GM20000 (cell line): ENCODE measurements around the gene ANO4.

Experiments used
- DNase-seq: peaks from one replicate; pipeline ENCODE4 v3.0.0; 2012; ENCODE audit warnings: low spot score
- TF ChIP-seq, protein P1 (sequence below): IDR thresholded peaks from 2 replicates; pipeline ENCODE4 v1.5.1; 2012; ENCODE audit warnings: mild to moderate bottlenecking, control low read depth; ENCODE audit errors: extremely low read depth, missing control alignments

The ANO4 gene

DNA sequence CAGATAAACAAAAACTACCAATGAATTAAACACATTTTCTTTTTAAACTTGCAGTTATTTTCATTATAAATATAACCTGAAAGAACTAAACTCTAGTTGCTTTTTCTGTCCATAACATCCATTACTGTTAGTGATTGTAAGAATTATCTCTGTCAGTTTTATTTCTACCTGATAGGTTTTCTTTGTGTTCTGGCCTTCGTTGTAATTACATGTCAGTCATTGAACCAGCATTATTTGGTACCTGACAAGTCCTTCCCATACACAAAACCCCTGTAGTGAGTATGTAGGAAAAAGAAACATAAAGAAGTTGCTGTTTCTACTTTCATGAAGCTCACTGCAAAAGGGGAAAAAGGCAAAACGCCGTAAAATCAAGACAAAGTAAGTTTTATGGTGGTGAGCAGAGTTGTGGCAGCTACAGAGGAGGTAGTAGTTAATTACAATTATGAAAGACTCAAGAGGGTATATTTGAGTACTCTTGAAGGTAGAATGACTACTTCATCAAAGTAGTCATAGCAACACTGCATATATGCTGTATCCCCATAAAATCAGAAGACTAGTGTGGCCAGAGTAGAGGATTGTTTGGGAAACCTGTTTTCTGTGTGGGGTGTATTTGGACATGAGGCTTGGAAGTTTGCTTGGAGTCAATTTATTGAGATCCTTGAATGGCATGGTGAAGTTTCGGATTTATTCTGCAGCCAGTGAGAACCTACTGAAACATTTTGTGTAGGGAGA lies 312.6 kb downstream of the ANO4 start:
- no peak for DNase-seq
- TF ChIP-seq, protein P1, sequence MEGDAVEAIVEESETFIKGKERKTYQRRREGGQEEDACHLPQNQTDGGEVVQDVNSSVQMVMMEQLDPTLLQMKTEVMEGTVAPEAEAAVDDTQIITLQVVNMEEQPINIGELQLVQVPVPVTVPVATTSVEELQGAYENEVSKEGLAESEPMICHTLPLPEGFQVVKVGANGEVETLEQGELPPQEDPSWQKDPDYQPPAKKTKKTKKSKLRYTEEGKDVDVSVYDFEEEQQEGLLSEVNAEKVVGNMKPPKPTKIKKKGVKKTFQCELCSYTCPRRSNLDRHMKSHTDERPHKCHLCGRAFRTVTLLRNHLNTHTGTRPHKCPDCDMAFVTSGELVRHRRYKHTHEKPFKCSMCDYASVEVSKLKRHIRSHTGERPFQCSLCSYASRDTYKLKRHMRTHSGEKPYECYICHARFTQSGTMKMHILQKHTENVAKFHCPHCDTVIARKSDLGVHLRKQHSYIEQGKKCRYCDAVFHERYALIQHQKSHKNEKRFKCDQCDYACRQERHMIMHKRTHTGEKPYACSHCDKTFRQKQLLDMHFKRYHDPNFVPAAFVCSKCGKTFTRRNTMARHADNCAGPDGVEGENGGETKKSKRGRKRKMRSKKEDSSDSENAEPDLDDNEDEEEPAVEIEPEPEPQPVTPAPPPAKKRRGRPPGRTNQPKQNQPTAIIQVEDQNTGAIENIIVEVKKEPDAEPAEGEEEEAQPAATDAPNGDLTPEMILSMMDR, result no peak

GRCh38 chr12:101108130-101108529 lies 313.6 kb downstream of the ANO4 start:
- DNase-seq, result no peak
- TF ChIP-seq, protein P1, result no peak

- TF ChIP-seq, protein P1, result no peak
- DNase-seq, result no peak
Measured at GRCh38 chr12:101110866-101111265, 316.3 kb downstream of the ANO4 start.

DNA sequence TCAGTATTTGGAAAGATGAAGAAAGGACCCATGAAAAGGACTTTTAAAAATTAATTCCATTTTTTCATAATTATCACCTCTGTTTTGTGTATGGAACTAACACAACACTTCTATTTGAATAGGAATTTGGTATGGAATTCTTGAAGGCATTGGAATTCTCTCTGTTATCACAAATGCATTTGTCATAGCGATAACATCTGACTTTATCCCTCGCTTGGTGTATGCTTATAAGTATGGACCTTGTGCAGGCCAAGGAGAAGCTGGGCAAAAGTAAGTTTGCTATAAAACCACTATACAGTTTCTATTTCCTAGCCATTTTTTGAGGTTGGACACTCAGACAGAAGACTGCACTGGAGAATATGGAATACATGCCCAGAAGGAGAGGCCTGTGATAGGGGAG lies 316.9 kb downstream of the ANO4 start:
- DNase-seq, result no peak
- TF ChIP-seq, protein P1, result no peak

GRCh38 chr12:101115326-101115725 lies 320.8 kb downstream of the ANO4 start:
- no peak for DNase-seq
- TF ChIP-seq, protein P1, result no peak

DNA sequence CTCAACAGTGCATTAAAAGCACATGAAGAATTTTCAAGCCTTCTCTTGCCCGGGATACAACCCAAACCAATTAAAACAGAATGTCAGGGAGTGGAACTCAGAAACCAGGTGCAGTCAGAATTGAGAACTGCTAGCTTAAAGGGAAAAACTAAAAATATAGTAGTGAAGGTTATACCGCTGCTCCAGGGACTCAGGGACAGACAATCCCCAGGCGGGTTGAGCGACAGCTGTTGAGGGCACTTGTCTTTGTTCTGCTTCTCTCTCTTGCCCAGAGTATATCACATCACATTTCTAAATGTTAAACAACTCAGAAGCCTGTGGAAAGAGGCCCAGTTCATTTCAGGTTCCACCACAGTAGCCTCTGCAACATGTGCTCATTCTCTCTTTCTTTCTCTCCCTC lies 322.3 kb downstream of the ANO4 start:
- TF ChIP-seq, protein P1, result no peak
- no peak for DNase-seq

DNA sequence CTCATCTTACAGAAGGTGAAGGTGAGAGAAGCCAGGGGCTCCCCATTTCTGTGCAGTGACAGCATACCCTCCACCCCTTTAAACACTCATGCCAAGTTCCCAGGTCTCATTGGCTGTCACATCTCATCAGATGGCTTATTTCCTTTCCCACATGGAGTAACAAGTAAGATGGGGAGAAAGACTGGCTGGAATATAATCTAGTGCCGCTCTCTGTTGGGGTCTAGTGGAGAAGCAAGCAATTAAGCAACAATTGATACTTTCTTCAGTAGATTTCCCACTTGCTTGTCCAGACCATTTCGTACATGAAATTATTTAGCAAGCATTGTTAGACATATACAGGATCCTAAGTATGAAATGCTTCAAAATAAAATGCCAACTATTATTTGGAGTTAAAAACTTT lies 323.3 kb downstream of the ANO4 start:
- TF ChIP-seq, protein P1, result no peak
- no peak for DNase-seq
